Measurements from ENCODE around the gene ARHGEF17.

ARHGEF17 gene

DNA sequence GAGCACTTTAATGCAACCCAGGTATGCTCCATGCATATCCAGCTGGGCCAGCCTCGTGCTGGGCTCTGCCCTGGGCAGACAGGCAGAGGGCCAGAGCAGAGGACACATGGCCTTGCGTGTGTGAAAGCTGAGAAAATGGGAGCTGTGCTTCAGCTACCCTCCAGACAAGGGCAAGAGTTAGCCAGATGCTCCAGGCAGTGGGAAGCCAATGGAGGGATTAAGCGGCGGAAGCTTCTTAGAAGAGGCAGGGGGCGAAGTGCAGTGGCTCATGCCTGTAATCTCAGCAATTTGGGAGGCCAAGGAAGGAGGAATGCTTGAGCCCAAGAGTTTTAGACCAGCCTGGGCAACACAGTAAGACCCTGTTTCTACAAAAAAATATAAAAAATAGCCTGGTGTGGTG lies 9.8 kb upstream of the ARHGEF17 start:
- Histone ChIP-seq H3K27ac (ENCODE audit: poor library complexity, severe bottlenecking) (no peak overlapping the region), H3K4me3 (ENCODE audit: severe bottlenecking) (no peak overlapping the region), H3K36me3 (ENCODE audit: low read depth) (no peaks in the 10 kb centered on the region), H3K4me1 (ENCODE audit: insufficient read depth, poor library complexity, severe bottlenecking) (no peaks in the 10 kb centered on the region), H3K9me3 (ENCODE audit: severe bottlenecking) (no peaks in the 10 kb centered on the region), H3K27me3 (ENCODE audit: insufficient read depth, poor library complexity, severe bottlenecking) (no peaks in the 10 kb centered on the region)
- ATAC-seq (ENCODE audit: low read depth) (no peak), DNase-seq (ENCODE audit: low spot score) (no peak)
- TF ChIP-seq, protein P1, sequence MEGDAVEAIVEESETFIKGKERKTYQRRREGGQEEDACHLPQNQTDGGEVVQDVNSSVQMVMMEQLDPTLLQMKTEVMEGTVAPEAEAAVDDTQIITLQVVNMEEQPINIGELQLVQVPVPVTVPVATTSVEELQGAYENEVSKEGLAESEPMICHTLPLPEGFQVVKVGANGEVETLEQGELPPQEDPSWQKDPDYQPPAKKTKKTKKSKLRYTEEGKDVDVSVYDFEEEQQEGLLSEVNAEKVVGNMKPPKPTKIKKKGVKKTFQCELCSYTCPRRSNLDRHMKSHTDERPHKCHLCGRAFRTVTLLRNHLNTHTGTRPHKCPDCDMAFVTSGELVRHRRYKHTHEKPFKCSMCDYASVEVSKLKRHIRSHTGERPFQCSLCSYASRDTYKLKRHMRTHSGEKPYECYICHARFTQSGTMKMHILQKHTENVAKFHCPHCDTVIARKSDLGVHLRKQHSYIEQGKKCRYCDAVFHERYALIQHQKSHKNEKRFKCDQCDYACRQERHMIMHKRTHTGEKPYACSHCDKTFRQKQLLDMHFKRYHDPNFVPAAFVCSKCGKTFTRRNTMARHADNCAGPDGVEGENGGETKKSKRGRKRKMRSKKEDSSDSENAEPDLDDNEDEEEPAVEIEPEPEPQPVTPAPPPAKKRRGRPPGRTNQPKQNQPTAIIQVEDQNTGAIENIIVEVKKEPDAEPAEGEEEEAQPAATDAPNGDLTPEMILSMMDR (IDR thresholded peaks at IDR 0.05; ENCODE audit: poor library complexity, severe bottlenecking): no peak

DNA sequence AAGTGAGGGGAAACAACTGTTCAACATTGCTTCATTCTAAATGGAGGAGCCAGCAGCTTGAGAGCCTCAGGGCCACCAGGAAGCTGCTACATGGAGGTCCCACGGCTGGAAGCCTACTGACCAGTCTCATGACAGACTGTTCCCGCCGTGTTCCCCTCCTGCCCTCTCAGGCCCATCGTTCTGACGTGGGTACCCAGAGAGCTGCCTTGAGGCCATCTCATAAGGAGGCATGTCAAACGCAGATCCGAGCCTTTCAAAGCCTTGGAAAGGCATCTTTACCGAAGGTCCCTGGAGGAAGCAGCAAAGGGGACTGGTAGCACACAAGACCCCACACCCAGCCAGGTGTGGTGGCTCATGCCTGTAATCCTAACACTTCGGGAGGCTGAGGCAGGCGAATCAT lies 8.3 kb upstream of the ARHGEF17 start:
- Histone ChIP-seq H3K36me3 (ENCODE audit: low read depth) (no peaks in the 10 kb centered on the region), H3K9me3 (ENCODE audit: severe bottlenecking) (no peaks in the 10 kb centered on the region), H3K27me3 (ENCODE audit: insufficient read depth, poor library complexity, severe bottlenecking) (no peaks in the 10 kb centered on the region), H3K27ac (ENCODE audit: poor library complexity, severe bottlenecking) (no peak overlapping the region), H3K4me1 (ENCODE audit: insufficient read depth, poor library complexity, severe bottlenecking) (no peaks in the 10 kb centered on the region), H3K4me3 (ENCODE audit: severe bottlenecking) (no peak overlapping the region)
- TF ChIP-seq, protein P1 (IDR thresholded peaks at IDR 0.05; ENCODE audit: poor library complexity, severe bottlenecking): no peak
- ATAC-seq (ENCODE audit: low read depth): no peak
- no peak for DNase-seq (ENCODE audit: low spot score)

DNA sequence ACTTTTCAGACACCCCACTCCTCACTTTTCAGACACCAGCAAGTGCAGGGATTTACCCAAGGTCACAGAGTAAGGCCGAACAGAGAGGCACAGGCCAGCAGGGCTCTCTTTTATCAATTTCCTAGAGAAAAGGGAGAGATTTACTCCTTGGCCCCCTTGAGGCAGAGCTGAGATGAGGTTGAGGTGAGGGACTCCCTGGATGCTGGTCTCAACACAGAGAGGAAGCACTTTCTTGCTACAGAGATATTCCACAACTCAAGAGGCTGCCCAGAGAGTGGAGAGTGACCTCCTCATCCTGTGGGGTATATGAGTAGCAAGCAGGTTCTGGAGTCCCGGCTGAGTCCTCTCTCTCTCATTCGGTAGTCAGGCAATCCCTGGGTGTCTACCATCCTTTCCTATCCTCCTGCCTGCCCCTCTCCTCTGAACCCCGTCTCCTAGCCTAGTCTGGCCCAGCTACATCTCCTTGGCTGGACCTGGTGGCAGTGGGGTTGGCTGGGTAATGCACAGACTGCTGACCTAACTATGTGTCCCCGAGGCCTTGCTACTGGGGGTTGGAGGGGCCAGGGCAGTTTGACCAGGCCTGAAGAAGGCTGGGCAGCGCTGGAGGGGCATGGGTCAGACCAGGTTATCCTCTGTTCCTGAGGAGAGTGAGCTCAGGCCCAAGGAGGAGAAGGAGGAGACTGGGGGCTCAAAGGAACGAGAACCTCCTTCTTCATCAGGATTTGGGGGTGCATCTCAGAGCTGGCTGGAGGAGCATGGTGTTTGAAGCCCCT lies 1.8 kb upstream of the ARHGEF17 start:
- peak overlapping the region; percentile 88 for H3K27ac ChIP-seq (ENCODE audit: poor library complexity, severe bottlenecking)
- H3K27me3 ChIP-seq (ENCODE audit: insufficient read depth, poor library complexity, severe bottlenecking): no peaks in the 10 kb centered on the region

DNA sequence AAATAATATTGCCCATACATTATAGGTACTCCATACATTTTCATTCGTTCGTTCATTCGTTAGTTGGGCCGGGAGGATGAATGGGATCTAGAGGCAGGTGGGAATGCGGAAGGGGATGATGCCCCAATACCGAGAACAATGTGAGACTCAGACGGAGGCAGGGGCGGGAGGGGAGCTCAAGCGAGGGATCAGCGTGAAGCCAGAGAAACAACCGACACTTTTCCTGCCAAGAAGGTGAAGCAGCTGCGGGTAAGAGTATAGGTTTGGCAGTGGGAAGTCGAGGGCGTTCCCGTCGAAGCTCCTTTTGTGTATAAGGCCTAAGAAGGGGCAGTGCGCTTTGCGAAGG lies 1.1 kb upstream of the ARHGEF17 start:
- Histone ChIP-seq H3K27ac (ENCODE audit: poor library complexity, severe bottlenecking) (peak overlapping the region; percentile 88), H3K36me3 (ENCODE audit: low read depth) (no peaks in the 10 kb centered on the region), H3K4me3 (ENCODE audit: severe bottlenecking) (peak overlapping the region; percentile 14), H3K4me1 (ENCODE audit: insufficient read depth, poor library complexity, severe bottlenecking) (peaks cover 2% of the 10 kb centered on the region), H3K9me3 (ENCODE audit: severe bottlenecking) (no peaks in the 10 kb centered on the region), H3K27me3 (ENCODE audit: insufficient read depth, poor library complexity, severe bottlenecking) (no peaks in the 10 kb centered on the region)
- no peak for DNase-seq (ENCODE audit: low spot score)
- ATAC-seq (ENCODE audit: low read depth): no peak
- TF ChIP-seq, protein P1 (IDR thresholded peaks at IDR 0.05; ENCODE audit: poor library complexity, severe bottlenecking): no peak

More for the DNA sequence above, 1.8 kb upstream of the ARHGEF17 start:
- Histone ChIP-seq H3K36me3 (ENCODE audit: low read depth) (no peaks in the 10 kb centered on the region), H3K9me3 (ENCODE audit: severe bottlenecking) (no peaks in the 10 kb centered on the region), H3K4me1 (ENCODE audit: insufficient read depth, poor library complexity, severe bottlenecking) (no peaks in the 10 kb centered on the region), H3K4me3 (ENCODE audit: severe bottlenecking) (no peak overlapping the region)
- DNase-seq (ENCODE audit: low spot score) (no peak), ATAC-seq (ENCODE audit: low read depth) (no peak)
- TF ChIP-seq, protein P1 (IDR thresholded peaks at IDR 0.05; ENCODE audit: poor library complexity, severe bottlenecking): no peak

DNA sequence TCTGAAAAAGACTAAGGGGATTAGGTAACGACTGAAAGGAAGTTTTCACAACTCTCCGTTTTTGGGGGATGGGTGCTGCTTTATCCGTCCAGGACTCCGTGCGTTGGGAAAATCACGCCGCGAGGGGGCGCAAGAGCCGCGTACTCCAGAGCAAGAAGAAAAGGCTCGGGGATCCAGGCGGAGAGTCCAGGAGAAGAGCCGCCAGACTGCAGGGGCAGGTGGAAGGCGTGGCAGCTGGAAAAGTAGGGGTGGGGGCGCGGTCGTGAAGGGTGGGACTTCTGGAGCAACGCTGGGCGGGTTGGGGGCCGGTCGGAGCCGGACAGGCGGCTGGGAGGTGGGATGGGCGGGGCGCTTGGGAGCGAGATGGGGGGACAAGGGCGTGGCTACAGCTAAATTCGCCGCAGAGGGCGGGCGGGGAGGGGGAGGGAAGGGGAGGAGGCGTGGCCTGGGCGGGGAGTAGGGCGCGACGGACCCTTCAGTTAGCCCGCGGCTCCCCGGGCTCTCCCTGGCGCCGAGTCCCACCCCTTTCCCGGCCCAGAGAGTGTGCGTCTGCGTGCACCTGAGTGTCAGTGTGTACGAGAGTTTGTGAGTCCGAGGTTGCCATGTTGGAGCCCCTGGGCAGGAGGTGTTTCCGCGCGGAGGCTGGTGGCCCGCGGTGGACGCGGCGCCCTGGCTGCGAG lies 613 bp upstream of the ARHGEF17 start:
- Histone ChIP-seq H3K4me1 (ENCODE audit: insufficient read depth, poor library complexity, severe bottlenecking) (peaks cover 5% of the 10 kb centered on the region), H3K9me3 (ENCODE audit: severe bottlenecking) (no peaks in the 10 kb centered on the region), H3K4me3 (ENCODE audit: severe bottlenecking) (peak overlapping the region; percentile 53), H3K36me3 (ENCODE audit: low read depth) (no peaks in the 10 kb centered on the region), H3K27me3 (ENCODE audit: insufficient read depth, poor library complexity, severe bottlenecking) (no peaks in the 10 kb centered on the region), H3K27ac (ENCODE audit: poor library complexity, severe bottlenecking) (peak overlapping the region; percentile 88)
- ATAC-seq (ENCODE audit: low read depth) (peak; percentile 66), DNase-seq (ENCODE audit: low spot score) (peak; percentile 99)
- TF ChIP-seq, protein P1 (IDR thresholded peaks at IDR 0.05; ENCODE audit: poor library complexity, severe bottlenecking): peak; percentile 90
